Middle frontal gyrus (tissue), 1 donor: Measurements from ENCODE around the gene ARL8B.
"Not testable (repeated sequence)": the region's sequence is repeated elsewhere in the genome, so short reads cannot be mapped to it uniquely, and the experiment has no call there.

Source experiments
- DNase-seq: peaks from one replicate; pipeline ENCODE4 v3.0.0-alpha.2; 2015; ENCODE audit warnings: low spot score; ENCODE audit errors: extremely low spot score

The ARL8B gene

DNA sequence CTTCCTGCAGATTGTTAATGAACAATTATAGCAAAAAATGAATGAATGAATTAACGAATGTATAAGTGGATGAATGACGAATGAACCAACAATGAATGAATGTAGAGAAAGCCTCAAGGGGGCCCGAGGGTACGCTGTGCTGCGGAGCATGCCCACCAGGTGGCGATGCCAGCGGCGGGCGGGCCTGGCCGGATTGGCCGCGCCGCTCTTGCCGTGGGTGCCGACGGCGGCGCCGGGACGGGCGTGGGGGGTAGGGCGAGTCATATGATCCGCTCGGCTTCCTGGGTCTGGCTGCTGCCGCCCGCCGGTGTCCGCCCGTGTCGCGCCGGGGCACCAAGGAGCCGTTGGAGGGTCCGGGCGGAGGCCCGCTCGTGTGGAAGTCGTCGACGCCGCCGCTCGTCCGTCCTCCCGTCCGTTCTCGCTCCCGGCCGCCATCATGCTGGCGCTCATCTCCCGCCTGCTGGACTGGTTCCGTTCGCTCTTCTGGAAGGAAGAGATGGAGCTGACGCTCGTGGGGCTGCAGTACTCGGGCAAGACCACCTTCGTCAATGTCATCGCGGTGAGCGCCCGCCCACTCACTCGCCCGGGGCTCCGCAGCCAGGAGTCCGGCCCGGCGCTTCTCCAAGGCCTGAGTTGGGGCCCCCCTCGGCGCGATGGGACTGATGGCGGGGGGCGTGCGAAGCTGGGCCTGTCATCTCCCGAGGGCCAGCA lies at the start of gene ARL8B:
ARL8B (plus strand) TSS at position 263 of the 711 bp plus-strand sequence; CDS start at position 437, 174 bp downstream.
- DNase-seq, result peak; percentile 77

DNA sequence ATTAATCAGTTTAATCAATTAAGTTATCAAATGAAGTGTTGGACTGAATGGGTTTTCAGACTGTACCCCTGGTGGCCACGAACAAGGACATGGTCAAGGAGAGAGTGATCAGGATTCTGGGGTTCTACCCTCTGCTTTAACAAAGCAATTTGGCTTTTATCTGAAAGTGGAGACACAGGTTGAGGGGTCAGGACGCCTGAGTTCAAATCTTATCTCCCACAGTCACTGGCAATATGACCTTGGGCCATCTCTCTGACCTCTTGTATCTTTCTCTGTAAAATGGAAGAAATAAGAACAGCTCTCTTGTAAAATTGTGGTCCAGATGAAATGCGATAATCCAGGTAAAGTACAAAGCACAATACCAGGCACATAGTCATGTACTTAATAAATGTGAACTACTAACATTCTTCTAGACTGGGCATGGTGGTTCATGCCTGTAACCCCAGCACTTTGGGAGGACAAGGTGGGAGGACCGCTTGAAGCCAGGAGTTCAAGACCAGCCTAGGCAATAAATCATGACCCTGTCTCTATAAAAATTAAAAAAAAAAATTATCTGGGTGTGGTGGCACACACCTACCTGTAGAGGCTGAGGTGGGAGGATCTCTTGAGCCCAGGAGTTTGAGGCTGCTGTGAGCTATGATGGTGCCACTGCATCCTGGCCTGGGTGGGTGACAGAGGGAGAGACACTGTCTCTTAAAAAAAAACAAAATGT lies 48.6 kb upstream of the ARL8B start:
- no peak for DNase-seq

DNA sequence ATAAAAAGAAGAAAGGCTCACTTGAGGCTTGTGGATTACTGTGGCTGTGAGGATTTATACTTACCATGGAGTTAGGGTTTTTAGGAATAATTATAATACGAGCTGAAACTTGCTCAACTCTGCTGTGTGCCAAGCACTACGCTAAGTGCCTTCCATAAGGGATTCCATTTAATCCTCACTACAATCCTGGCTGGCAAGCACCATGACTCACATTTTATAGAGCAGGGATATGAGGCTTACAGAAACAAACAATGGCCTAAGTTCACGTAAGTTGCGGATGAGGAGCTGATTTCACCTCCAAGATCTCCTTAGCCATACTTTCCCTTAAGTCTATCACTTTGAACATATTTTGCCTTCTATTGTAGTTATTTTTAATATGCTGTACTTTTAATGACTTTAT lies 43.9 kb upstream of the ARL8B start:
- DNase-seq, result no peak

DNA sequence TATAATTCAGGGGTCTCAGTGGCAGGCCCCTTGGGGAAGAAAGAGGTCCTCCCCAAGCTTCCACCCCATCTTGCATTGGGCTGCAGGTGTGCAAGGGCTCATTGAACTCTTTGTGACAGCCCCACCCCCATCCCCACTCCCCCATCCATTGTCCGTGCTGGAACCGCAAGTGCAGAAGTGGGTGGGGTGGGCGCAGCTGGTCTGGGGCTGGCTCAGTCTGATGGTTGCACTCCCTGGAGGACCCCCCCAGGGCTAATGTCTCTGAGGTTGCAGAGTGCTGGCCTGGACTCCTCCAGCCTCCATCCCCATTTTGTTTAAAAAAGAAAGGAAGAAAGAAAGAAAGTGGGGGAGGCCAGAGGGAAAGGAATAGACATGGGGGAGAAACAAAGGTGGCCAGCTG lies 42.3 kb upstream of the ARL8B start:
- no peak for DNase-seq

DNA sequence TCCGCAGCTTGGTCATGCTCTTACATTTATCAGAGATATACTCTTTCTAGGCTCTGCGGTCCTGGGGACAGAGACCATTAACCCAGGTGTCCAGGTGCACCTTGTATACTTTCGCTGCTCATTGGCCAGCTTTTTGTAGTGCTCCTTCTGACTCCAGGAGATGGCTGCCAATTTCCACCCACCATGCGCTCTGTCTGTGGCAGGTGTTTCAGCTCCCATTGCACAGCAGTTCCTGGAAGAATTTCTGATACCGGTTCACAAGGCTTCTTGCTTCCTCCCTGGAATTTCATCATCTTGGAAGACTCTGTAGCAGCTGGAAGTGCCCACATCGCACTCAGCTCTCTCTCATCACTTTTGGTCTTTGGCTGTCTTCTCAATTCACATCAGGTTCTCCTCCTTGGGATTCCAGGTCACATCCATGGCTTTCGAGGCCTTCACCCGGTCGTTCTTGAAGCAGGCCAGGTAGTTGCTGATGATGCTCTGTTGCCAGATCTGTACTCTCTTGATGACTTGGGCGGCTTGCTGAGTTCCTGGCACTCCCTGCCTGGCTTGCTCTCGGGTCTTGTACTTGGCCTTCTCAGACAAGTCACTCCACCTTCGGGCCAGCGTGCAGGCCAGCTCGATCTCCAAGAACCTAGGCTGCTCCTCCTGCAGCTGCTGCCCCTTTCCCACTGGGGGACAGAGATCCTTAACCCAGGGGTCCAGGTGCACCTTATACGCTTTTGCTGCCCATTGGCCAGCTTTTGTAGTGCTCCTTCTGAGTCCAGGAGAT lies 41.1 kb upstream of the ARL8B start:
- DNase-seq, result no peak

DNA sequence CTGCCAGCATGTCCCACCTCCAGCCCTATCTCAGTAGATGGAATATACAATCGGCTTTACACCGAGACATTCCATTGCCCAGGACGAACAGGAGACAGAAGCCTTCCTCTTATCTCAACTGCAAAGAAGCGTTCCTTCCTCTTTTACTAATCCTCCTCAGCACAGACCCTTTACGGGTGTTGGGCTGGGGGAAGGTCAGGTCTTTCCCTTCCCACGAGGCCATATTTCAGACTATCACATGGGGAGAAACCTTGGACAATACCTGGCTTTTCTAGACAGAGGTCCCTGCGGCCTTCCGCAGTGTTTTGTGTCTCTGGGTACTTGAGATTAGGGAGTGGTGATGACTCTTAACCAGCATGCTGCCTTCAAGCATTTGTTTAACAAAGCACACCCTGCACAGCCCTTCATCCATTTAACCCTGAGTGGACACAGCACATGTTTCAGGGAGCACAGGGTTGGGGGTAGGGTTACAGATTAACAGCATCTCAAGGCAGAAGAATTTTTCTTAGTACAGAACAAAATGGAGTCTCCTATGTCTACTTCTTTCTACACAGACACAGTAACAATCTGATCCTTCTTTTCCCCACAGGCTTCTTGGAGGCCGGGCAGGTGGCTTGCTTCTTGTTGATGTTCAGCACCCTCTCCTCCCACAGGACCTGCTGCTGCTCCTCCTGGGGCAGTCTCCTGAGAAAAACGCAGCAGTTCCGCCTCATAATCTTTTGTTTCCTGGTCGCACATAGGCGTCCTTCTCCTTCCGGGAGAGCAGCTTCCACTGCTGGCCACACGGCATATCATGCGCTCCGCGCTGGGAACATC lies 39.9 kb upstream of the ARL8B start:
- not testable (repeated sequence) for DNase-seq

DNA sequence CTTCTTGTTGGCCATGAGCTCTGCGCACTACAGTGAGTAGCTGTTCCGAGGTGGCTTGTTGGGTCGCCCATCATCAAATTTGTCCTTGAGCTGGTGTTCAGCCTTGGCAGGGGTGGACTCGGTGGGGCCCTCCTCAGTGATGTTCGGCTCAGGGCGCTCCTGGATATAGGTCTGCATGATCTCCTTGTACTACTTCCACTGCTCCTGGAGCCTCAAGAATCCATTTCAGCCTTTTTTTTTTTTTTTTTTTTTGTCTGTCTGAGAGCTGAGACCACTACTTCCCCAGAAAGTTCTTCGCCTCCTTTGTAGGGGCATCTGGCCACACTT lies 39.3 kb upstream of the ARL8B start:
- DNase-seq, result no peak

DNA sequence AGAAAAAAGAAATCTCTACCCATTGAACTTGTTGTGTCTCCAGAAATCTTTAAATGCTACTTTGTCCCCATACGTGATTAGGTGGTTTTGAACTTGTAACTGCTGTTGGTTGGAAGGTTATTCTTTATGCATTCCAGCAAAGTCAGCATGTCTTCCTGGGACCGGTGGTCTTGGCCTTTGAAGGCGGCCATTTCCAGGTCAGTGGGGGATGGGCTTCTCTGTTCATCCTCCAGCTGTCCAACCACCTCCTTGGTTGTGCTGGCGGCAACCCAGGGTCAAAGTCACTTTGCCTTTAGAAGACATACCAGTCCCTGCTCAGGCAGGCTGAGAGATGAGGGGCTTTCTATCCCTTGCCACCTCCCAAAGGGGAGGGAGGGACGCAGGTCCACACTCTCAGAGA lies 37.9 kb upstream of the ARL8B start:
- DNase-seq, result no peak

DNA sequence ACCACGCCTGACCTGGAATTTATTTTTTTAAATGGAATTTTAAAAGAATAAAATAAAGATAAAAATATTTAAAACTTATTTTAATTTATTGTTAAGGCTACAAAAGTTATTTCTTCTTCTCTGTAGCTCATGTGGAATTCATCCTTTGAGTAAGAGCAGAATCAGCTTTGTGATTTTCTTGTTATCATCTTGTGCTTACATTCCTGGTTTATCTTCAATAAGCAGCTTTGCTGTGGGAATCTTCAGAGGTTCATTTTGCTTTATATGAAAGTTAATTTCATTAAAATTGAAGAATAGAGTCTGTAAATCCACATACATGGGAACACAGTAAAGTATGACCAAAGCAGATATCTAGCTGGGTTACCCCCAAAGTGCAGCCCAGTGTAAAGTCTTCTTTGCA lies 35.4 kb upstream of the ARL8B start:
- no peak for DNase-seq

DNA sequence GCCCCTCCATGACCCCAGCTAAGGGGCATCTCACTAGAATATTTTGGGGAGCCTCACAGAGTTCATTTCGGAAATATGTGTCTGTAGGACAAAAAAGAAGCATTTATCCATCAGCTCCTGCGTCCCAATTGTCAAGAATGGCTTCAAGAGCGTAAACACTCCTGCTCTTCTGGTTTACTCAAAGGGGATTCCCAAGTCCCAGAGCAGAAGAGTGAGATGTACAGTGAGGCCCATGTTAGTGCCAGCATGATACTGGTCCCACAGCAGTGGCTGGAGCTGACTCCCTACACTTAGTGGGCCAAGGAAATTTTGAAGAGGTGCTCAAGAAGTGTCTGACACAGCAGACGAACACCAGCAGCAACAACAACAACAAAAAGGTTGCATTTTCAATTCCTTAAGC lies 34.9 kb upstream of the ARL8B start:
- DNase-seq, result no peak

DNA sequence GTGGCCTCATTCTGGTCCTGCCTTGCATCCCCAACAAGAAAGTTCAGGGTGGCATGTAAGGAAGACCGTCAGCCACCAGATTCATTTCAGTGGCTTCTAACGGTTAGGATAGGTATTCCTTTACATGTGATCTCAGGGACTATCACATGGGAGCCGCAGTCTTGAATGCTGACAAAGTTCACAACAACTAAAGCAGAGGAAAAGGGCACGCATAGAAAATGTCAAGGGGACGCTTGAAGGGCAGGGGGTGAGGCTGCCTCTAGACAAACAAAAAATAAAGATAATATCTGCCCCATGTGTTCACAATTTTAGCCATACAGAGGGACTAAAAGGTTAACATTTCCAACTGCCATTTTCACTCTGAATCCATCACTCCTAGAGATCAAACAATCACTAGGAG lies 31.9 kb upstream of the ARL8B start:
- no peak for DNase-seq

DNA sequence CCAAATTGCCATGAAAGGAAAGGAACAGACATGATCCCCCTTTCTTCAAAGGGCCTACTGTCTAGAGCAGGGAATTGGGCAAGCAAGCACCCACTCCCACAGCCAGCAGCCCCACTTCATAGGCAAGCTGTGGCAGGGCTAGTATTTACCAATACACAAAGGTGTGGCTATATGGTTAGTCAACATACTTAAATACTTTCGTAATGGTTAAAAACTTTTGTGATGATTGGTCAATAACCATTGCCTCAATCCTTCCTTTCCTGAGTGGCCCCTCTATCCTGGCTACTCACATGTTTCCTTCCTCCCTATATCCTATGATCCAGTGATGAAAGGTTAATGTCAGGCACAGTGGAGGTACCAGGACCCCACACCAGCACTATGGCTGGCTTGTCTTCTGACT lies 30.1 kb upstream of the ARL8B start:
- DNase-seq, result no peak

DNA sequence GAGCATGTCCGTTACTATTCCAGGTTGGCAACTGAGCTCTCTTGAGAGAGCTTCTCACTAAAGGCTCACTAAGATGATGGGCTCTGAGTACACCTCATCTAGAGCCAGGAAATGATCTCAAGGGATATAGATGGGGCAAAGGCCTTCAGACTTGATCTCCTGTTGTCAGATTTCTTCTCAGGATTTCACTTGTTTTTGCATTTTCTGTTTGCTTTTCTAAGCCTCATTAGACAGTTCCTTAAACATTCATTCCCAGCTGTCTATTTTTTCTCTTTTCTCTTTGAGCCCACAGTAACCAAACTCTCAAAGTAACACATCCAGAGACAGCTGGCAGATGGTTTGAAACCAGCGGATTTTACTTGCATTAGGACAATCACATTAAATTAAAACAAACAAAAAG lies 28.4 kb upstream of the ARL8B start:
- DNase-seq, result no peak

DNA sequence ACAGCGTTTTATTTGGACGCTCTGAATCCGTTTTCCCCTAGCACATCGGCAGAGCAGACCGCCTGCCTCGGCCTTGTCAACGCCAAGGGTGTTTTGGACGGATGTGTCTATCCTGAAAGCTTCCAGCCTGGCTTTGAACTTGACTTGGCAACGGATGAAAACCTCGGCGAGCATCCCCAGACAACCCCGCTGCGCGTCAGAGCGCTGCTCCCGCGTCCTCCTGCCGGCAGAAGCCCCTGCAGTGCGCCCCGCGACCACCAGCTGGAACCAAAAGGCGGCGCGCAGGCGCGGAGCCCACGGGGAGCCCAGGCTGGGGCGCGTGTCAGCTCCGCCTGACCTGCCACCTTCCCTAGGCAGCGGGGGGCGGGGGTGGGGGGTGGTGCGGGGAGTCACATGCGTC lies 26.2 kb upstream of the ARL8B start:
- no peak for DNase-seq

DNA sequence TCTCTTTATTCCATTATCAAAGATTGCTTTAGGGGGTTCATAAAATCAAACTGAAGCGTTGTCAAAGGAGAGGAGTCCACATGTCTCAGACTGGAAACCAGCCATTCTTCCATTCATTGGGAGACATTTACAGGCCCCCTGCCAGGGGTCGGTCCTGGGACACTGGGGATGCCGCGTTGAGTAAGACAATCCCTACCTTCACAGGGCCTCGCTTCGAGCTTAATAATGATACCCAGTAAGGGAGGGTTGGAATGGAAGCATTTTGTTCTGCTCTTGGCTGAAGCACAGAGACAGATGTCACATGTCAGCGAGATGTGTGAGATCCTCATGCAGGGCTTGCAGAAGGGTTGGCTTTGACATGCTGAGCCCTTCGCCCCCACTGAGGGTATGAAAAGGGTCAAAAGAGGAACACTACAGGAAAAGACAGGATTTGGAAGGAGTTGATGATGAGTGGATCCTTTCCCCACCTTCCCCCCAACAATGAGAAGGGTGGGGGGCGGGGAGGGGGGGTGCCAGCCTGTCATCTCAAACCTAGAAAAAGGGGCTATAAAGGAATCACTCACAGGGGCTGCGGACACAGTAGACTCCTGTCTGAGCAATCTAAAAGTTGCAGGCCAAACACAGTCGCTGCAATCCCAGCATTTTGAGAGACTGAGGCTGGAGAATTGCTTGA lies 25.6 kb upstream of the ARL8B start:
- no peak for DNase-seq

DNA sequence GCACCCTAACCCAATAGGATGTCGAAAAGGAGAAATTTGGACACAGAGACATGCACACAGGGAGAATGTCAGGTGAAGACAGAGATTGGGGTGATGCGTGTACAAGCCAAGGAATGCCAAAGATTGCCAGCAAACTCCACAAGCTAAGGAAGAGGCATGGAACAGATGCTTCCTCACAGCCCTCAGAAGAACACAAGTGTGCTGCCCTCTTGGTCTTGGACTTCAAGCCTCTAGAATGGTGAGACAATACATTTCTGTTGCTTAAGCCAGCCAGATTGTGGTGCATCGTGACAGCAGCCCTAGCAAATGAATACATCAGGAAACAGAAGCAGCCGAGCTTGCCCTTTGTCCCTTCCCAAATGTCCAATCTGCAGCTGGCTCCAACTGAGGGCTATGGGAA lies 23.7 kb upstream of the ARL8B start:
- DNase-seq, result no peak

DNA sequence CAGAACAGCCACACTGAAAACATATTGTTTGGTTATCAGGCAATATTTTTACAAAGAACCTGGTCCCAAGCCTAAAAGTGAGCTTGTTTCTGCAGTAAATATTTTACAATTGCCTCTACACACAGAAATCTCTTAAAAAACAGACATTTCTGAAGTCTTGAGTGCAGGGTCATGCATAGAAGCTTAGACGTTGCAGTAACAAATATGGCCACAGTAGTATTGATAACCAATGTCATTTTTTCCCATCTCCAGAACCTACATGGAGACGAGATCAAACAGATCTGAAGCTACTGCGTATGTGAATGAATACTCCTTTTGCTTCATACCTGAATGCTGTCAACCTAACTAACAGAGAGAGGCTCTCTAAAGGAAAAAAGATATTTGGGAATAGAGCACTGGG lies 19.6 kb upstream of the ARL8B start:
- DNase-seq, result no peak

DNA sequence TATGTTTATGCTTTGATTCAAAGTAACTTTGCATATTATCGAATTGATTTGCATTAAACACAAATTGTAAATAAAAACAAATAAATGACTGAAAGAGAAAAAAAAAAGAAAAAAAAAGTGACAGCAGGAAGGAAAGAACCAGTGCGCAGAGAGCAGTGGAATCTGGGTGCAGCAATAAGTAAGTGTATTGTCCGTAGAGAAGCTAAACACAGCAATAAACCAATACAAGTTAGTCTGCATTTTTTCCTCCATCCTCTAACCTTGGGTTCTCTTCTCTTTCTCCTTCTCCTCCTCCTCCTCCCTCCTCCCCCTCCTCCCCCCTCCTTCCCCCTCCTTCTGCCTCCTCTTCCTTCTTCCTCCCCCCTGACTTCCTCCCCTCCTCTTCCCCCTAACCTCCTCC lies 18.3 kb upstream of the ARL8B start:
- no peak for DNase-seq

DNA sequence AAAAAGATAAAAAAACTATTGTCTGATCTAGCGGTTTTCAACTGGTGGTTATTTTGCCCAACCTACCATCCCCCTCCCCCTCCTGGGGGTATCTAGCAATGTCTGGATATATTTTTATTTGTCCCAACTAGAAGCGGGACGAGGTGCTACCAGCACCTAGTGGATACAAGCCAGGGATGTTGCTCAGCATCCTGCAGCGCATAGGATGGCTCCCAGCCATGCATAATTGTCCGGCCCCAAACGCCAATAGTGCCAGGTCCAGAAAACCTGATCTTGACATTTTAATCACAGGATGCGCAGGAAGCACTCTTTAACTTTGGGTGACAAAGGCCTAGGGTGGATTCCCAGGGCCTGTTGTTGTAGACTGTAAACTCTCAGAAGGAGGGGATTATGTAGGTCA lies 17.0 kb upstream of the ARL8B start:
- no peak for DNase-seq

DNA sequence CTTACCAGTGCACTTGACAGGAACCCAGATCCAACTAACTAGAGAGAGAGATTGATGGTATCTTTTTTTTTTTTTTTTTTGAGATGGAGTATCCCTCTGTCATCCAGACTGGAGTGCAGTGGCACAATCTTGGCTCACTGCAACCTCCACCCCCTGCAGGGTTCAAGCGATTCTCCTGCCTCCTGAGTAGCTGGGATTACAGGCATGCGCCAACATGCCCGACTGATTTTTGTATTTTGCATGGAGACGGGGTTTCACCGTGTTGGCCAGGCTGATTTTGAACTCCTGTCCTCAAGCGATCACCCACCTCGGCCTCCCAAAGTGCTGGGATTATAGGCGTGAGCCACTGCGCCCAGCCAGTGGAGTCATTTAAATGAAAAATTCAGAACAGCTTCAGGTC lies 15.7 kb upstream of the ARL8B start:
- DNase-seq, result not testable (repeated sequence)

DNA sequence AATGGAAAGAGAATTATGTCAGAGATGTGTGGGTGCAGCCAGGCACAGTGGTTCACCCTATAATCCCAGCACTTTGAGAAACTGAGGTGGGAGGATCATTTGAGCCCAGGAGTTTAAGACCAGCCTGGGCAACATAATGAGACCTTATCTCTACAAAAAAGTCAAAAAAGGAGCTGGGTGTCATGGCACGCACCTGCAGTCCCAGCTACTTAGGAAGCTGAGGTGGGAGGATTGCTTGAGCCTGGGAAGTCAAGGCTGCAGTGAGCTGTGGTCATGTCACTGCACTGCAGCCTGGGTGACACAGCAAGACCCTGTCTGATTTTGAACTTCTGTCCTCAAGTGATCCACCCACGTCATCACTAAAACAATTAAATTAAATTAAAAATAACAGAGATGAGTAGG lies 15.2 kb upstream of the ARL8B start:
- DNase-seq, result not testable (repeated sequence)
